HAP-1 (cell line): ENCODE measurements around the gene TERB2.
A peak's percentile ranks its signal among the peaks of the same experiment; 100 is the strongest.
"Not testable (repeated sequence)": the region's sequence is repeated elsewhere in the genome, so short reads cannot be mapped to it uniquely, and the experiment has no call there.

Experiments
- DNase-seq, 2 experiments: peaks; one replicate each; pipeline ENCODE4 v3.0.0-alpha.2; 2016 to 2020; ENCODE audit warnings: low spot score in 2 of 2
- H3K27me3 ChIP-seq: fragments of 250-450 bp; sonication (Bioruptor Pico); 2 replicates; pipeline ENCODE4 v1.5.1; 2020; ENCODE audit warnings: low read depth, mild to moderate bottlenecking, moderate library complexity
- H3K36me3 ChIP-seq: fragments of 250-450 bp; sonication (Bioruptor Pico); replicated peaks from 2 replicates; pipeline ENCODE4 v1.5.1; 2020; ENCODE audit warnings: mild to moderate bottlenecking
- H3K4me1 ChIP-seq: fragments of 250-450 bp; sonication (Bioruptor Pico); 2 replicates; pipeline ENCODE4 v1.5.1; 2020; ENCODE audit warnings: mild to moderate bottlenecking
- H3K4me3 ChIP-seq: fragments of 250-450 bp; sonication (Bioruptor Pico); 2 replicates; pipeline ENCODE4 v1.5.1; 2020; ENCODE audit warnings: mild to moderate bottlenecking, moderate library complexity
- H3K9me3 ChIP-seq: fragments of 250-450 bp; sonication (Bioruptor Pico); 2 replicates; pipeline ENCODE4 v1.5.1; 2020; ENCODE audit warnings: mild to moderate bottlenecking, moderate library complexity
- in situ Hi-C: fragments of 300-500 bp; cut with MboI; formaldehyde crosslinking; loops from 3 replicates; pipeline ENCODE4 v1.14.3; 2020; ENCODE audit warnings: low sequenced_read_pairs, inconsistent platforms, mixed read lengths

TERB2 gene

DNA sequence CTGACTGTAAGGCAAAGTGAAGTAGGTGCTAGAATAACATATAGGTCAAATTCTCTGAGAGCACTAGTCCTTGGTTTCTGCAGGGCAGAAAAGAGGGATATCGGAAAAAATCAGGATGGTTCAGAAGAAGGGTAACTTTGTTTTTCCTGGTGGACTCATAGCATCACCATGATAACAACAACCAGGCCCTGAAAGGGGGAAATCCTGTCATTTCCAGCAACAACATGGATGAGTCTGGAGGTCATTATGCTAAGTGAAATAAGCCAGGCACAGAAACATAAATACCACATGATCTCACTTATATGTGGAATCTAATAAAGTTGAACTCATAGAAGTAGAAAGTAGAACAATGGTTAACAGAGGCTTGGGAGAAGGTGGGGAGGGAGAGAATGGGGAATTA lies 27.7 kb downstream of the TERB2 start:
- H3K4me3 ChIP-seq, H3K9me3 ChIP-seq, H3K27me3 ChIP-seq, H3K4me1 ChIP-seq, DNase-seq, H3K36me3 ChIP-seq, in situ Hi-C loops: not testable (repeated sequence)

GRCh38 chr15:44986346-44987055 lies 30.0 kb downstream of the TERB2 start:
- H3K4me3 ChIP-seq, H3K36me3 ChIP-seq, H3K4me1 ChIP-seq, H3K9me3 ChIP-seq, H3K27me3 ChIP-seq, in situ Hi-C loops, DNase-seq: not testable (repeated sequence)

GRCh38 chr15:44987711-44988110 lies 31.2 kb downstream of the TERB2 start:
- H3K36me3 ChIP-seq, H3K27me3 ChIP-seq, H3K4me3 ChIP-seq, H3K9me3 ChIP-seq, in situ Hi-C loops, DNase-seq, H3K4me1 ChIP-seq: not testable (repeated sequence)

- in situ Hi-C loops, H3K9me3 ChIP-seq, H3K27me3 ChIP-seq, DNase-seq, H3K36me3 ChIP-seq, H3K4me3 ChIP-seq, H3K4me1 ChIP-seq: not testable (repeated sequence)
Measured at GRCh38 chr15:44988184-44988869, 31.8 kb downstream of the TERB2 start.

DNA sequence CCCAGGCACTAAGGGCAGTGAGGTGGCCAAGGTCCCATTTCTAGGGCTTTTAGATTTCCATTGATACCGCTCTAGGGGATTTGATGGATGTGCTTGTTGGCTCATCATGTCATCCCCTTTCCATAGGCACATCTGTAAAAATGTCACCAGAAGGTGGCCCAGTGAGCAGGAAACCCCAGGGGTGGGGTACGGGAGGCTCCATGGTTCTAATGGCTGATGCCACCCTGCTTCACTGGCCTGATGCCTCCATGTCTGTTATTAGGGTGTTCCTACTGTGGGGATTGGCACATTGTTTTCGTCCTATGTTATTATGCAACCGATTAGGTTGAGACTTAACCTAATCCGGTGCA lies 32.4 kb downstream of the TERB2 start:
- H3K9me3 ChIP-seq, H3K4me1 ChIP-seq, H3K4me3 ChIP-seq, DNase-seq, H3K36me3 ChIP-seq, in situ Hi-C loops, H3K27me3 ChIP-seq: not testable (repeated sequence)

- peaks cover 12% of the 10 kb centered on the region for H3K4me1 ChIP-seq
- H3K4me3 ChIP-seq, H3K27me3 ChIP-seq, in situ Hi-C loops, H3K36me3 ChIP-seq, H3K9me3 ChIP-seq: not testable (repeated sequence)
- DNase-seq: peak; percentile 18 to 82
Measured at GRCh38 chr15:44997632-44998031, 41.1 kb downstream of the TERB2 start.

GRCh38 chr15:44999105-44999504 lies 42.6 kb downstream of the TERB2 start:
- in situ Hi-C loops: no loop called here
- no peaks in the 10 kb centered on the region for H3K36me3 ChIP-seq
- no peak for DNase-seq
- peaks cover 23% of the 10 kb centered on the region for H3K4me1 ChIP-seq
- no peaks in the 10 kb centered on the region for H3K27me3 ChIP-seq
- H3K4me3 ChIP-seq: no peak overlapping the region
- no peaks in the 10 kb centered on the region for H3K9me3 ChIP-seq

DNA sequence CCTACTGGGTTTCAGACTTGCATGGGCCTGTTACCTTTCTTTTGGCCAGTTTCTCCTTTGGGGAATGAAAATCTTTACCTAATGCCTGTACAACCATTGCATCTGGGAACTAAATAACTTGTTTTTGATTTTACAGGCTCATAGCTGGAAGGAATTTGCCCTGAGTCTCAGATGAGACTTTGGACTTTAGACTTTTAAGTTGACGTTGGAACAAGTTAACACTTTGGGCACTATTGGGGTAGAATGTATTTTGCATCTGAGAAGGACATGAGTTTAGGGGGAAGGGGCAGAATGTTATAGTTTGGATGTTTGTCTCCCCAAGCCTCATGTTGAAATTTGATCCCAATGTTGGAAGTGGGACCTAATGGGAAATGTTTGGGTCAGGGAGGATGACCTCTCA lies 44.7 kb downstream of the TERB2 start:
- H3K27me3 ChIP-seq, DNase-seq, H3K36me3 ChIP-seq, H3K9me3 ChIP-seq, H3K4me3 ChIP-seq, in situ Hi-C loops: not testable (repeated sequence)
- peaks cover 23% of the 10 kb centered on the region for H3K4me1 ChIP-seq

GRCh38 chr15:45003731-45004410 lies 47.4 kb downstream of the TERB2 start:
- DNase-seq, H3K36me3 ChIP-seq, in situ Hi-C loops, H3K4me3 ChIP-seq, H3K9me3 ChIP-seq, H3K27me3 ChIP-seq: not testable (repeated sequence)
- H3K4me1 ChIP-seq: peaks cover 14% of the 10 kb centered on the region

DNA sequence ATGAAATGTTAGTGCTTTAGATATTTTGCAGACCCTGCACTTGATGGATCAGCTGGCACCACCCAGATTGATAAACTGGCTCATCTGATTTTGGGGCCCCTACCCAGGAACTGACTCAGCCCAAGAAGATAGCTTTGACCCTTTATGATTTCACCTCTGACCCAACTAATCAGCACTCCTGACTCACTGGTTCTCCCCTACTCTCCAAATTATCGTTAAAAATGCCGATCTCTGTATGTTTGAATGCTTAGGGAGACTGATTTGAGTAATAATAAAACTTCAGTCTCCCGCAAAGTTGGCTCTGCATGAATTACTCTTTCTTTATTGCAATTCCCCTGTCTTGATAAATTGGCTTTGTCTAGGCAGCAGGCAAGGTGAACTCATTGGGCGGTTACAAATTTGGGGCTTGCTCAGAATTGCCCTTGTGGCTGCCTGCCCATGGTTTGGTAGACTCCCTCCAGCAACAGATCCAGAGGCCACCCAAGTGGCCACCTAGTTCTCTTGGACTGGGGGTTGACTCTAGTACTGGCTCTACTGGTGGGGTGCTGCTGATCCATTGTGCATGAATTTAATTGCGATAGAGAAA lies 48.2 kb downstream of the TERB2 start:
- peaks cover 14% of the 10 kb centered on the region for H3K4me1 ChIP-seq
- H3K4me3 ChIP-seq, in situ Hi-C loops, H3K36me3 ChIP-seq, H3K27me3 ChIP-seq, DNase-seq, H3K9me3 ChIP-seq: not testable (repeated sequence)

DNA sequence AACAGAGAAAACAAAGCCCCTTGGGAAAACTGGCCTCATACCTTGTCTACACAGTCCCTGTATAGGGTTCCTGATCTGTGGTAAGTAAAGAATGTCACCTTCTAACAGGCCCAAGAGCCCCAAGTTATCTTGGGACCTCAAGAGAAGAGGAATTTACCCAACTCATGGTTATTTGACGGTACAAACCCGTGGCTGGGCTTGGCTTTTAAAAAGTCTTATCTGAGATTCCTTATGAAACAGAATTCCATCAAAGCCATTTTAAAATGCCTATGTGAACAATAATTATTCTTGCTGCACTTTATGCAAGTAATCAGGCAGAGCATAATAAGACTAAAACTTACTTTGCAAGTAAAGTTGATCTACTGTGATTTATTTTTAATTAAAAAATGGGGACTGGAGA lies 52.6 kb downstream of the TERB2 start:
- no peaks in the 10 kb centered on the region; the same call in 1 of the 2 replicates for H3K27me3 ChIP-seq
- H3K4me1 ChIP-seq: no peaks in the 10 kb centered on the region
- 0 out of 2 replicates have a peak, but pooled peaks cover 3% of the 10 kb centered on the region for H3K9me3 ChIP-seq
- H3K4me3 ChIP-seq: no peak overlapping the region
- no peak for DNase-seq
- no peaks in the 10 kb centered on the region for H3K36me3 ChIP-seq
- in situ Hi-C loops: no loop called here

DNA sequence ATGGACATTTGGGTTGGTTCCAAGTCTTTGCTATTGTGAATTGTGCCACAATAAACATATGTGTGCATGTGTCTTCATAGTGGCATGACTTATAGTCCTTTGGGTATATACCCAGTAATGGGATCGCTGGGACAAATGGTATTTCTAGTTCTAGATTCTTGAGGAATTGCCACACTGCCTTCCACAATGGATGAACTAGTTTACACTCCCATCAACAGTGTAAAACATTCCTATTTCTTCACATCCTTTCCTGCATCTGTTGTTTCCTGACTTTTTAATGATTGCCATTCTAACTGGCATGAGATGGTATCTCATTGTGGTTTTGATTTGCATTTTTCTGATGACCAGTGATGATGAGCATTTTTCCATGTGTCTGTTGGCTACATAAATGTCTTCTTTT lies 58.6 kb downstream of the TERB2 start:
- H3K4me1 ChIP-seq, in situ Hi-C loops, H3K36me3 ChIP-seq, H3K27me3 ChIP-seq, DNase-seq, H3K4me3 ChIP-seq, H3K9me3 ChIP-seq: not testable (repeated sequence)

- in situ Hi-C loops, H3K9me3 ChIP-seq, H3K27me3 ChIP-seq, H3K36me3 ChIP-seq, DNase-seq, H3K4me3 ChIP-seq: not testable (repeated sequence)
- peaks cover 11% of the 10 kb centered on the region for H3K4me1 ChIP-seq
Measured at GRCh38 chr15:45020222-45020900, 63.9 kb downstream of the TERB2 start.

GRCh38 chr15:45020901-45021259 lies 64.4 kb downstream of the TERB2 start:
- in situ Hi-C loops, H3K9me3 ChIP-seq, H3K27me3 ChIP-seq, DNase-seq, H3K4me3 ChIP-seq, H3K36me3 ChIP-seq: not testable (repeated sequence)
- peaks cover 11% of the 10 kb centered on the region for H3K4me1 ChIP-seq
